Hematopoietic multipotent progenitor cell treated with erythropoietin and hydrocortisone succinate and interleukin-3 and kit ligand, for 6 days (in vitro differentiated cells): Measurements from ENCODE around the gene UBAP2L.

Experiments used
- DNase-seq: peaks from one replicate; pipeline ENCODE4 v3.0.0-alpha.2; 2015

UBAP2L gene, protein sequence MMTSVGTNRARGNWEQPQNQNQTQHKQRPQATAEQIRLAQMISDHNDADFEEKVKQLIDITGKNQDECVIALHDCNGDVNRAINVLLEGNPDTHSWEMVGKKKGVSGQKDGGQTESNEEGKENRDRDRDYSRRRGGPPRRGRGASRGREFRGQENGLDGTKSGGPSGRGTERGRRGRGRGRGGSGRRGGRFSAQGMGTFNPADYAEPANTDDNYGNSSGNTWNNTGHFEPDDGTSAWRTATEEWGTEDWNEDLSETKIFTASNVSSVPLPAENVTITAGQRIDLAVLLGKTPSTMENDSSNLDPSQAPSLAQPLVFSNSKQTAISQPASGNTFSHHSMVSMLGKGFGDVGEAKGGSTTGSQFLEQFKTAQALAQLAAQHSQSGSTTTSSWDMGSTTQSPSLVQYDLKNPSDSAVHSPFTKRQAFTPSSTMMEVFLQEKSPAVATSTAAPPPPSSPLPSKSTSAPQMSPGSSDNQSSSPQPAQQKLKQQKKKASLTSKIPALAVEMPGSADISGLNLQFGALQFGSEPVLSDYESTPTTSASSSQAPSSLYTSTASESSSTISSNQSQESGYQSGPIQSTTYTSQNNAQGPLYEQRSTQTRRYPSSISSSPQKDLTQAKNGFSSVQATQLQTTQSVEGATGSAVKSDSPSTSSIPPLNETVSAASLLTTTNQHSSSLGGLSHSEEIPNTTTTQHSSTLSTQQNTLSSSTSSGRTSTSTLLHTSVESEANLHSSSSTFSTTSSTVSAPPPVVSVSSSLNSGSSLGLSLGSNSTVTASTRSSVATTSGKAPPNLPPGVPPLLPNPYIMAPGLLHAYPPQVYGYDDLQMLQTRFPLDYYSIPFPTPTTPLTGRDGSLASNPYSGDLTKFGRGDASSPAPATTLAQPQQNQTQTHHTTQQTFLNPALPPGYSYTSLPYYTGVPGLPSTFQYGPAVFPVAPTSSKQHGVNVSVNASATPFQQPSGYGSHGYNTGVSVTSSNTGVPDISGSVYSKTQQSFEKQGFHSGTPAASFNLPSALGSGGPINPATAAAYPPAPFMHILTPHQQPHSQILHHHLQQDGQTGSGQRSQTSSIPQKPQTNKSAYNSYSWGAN

DNA sequence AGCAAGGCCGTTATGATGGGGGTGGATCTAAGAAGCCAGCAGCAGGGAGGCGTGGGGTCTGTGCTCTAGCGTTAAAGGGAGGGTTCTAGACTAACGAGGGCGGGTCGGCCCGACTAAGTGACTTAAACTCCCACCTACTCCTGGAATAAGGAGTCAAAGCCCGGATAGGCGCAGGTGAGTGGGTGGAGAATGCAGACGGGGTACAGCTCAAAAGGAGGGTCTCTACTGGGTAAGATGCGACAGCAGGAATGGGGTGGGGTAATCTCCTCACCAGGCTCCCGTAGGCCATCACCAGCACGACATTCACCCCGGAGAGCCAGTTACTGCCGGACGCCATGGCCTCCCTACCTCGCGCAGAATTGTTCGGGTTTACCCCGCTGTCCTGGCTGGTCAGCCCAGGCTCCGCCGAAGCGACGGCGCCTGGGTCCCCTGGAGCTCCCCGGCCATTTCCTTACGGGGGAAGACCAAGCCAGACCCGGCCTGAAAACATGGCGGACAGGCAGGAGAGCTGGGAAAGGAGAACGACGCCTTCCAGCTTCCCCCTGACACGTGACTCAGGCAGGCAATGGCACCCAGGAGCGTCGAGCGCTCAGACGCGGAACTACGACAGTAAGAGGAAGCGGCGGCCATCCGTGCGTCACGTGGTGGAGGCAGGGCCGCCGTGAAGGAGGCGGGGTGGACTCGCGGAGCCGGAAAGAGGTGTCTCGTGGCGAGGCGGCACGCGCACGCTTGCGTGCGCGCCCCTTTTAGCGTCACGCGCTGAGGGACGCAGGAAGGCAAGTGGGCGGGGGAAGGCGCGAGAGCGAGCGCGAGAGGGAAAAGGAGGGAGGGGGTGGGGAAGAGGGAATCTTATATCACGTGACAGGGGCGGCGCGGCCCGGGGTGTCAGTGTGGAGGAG, at the start of gene UBAP2L:
TSS of gene UBAP2L (plus strand) at position 885 of the 899 bp plus-strand sequence. CDS start 4,169 bp downstream, outside the sequence.
- peak; percentile 99 for DNase-seq

DNA sequence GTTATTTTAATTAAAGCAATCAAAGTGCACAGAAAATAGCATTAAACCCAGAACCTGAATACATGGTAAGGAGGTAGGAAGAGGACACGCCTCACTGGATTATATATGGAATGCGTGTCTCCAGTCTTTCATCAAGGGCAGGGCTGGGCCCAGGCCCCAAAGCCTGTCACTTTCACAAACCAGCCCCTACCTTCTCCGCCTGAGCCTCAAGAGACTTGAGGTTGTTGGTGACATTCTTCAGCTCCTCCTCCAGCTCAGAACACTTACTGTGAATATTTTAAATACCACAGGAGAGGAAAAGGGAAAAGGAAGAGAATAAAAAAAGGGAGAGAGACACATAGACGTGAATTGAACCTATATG, 49.6 kb upstream of the UBAP2L start:
- DNase-seq: no peak

DNA sequence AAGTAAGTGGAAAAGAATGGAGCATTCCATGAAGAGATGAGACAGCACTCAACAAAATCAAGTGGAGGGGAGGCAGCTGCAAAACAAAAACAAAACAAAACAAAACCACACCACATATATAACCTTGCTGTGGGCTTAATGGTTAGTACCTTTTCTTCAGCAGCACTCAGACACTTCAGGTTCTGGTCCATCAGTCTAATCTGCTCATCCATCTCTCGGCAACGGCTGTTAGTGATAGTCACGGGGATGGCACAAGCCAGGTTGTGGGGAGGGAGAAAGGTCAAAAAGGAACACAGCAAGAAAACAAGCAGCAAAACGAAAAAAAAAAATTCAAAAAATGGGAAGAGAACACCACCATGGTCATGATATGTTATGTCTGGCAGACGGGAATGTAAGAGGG, 48.9 kb upstream of the UBAP2L start:
- DNase-seq: no peak

DNA sequence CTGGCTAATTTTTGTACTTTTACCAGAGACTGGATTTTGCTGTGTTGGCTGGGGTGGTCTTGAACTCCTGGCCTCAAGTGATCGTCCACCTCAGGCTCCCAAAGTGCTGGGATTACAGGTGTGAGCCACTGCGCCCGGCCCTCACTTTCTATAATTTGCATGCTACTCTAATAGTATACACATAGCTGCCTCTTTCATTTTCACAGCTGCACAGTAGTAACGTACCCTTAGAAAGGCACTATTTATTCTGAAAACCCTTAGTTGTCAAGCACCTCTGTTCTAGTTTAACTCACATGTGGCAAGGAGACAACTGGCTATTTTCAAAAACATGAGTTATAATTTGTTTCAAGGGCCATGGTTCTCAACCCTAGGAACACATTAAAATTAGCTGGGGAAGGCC, 46.1 kb upstream of the UBAP2L start:
- no peak for DNase-seq

- DNase-seq: peak; percentile 61
Observed at GRCh38 chr1:154176337-154176736, 44.4 kb upstream of the UBAP2L start.

DNA sequence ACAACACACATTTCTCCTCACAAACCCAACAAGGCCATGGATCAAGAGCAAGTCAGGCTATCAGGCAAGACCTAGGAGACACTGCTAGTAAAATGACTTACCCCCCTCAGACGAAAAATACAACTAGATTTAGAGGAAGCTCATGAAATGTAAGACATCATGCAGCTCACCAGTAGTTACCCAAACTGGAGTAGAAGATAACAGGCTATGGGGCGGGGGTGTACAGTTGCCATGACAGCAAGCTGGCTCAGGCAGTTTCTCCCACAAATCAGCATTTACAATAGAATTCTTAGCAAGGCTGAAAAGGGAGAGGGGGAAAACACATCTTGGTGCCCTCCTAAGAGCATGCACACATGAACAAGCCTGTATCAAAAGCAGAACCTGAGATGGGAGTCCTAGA, 42.7 kb upstream of the UBAP2L start:
- DNase-seq: peak; percentile 84

DNA sequence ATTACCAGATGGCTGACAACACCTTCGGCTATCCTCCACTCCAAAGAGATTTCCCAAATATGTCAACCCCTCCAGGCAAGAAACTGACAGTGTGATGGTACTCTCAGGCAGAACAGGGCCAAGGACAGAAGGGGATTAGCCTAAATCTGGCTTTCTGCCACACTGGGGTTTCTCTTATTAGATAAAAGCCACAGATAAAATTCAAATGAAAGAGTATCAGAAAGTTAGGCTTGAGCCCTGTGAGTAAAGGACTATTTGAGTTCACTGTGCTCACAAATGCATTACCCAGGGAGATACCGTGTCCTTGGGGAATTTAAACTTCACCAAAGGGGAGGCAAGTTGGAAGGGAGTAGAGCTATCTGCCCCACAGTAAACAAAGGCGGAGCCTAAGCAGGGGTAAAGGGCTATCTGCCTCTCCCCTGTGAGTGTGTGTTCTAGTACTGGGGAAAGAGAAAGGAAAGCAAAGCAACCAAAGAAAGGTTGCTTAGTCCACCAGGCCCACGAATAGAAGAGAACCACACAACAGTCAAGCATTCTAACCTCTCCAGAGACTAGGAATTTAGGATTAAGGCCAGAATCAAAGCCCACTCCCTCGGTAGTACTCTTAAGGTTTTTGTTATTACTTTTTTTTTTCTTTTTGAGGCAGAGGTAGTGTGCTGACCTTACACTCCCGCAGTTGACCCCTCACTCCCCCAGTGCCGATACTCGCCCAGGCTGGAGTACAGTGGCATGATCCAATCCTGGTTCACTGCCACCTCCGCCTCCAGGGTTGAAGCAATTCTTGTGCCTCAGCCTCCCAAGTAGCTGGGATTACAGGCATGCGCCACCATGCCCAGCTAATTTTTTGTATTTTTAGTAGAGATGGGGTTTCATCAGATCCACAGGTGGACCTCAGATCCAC, 41.6 kb upstream of the UBAP2L start:
- DNase-seq: peak; percentile 57

DNA sequence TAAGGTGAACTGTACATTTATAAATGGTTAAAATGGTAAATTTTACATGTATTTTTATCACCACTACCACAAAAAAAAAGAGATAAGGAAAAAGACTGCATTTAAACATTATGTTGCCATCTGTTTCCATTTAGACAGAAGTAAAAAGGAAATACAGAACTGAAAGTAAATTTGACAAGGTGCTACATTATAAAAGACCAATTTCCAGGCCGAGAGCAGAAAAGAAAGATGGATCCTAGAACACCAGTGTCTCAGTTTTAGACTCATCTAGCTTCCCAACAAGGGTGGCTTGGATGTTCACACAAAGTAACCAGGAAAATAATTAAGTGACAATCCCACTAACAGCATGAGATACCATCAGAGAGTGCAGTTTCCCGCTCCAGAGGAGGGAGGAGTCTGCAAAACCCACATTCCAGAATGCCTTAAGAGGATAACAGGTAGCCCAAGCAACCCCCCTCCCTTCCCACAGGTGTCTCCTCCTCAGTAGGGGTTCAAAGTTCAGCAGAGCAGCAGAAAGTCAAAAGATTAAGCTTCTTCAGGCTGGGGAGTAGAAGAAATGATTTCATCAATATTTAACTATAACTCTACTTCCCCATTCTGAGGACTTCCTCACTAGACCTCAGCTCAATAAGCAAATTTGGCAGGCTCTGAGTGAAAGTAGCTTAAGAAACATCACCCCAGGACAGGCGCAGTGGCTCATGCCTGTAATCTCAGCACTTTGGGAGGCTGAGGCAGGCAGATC, 40.6 kb upstream of the UBAP2L start:
- peak; percentile 65 for DNase-seq

DNA sequence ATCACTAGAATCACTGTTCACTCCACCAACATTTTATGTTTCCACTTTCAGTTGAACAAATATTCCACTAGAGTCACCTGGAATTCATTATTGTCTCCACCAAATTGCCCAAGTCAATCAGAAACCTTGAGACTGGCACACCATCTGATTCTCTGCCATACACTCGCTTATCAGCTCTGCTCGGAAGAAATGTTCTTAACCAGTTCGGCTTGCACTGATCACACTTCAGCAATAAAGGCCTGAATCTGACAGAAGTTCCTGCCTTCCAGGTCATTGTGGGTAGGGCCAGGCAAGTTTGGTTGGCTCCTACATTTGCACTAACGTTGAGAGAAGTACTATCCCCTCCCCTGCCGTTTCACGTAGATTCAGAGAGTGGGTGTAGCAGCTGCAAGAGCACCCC, 38.8 kb upstream of the UBAP2L start:
- no peak for DNase-seq

DNA sequence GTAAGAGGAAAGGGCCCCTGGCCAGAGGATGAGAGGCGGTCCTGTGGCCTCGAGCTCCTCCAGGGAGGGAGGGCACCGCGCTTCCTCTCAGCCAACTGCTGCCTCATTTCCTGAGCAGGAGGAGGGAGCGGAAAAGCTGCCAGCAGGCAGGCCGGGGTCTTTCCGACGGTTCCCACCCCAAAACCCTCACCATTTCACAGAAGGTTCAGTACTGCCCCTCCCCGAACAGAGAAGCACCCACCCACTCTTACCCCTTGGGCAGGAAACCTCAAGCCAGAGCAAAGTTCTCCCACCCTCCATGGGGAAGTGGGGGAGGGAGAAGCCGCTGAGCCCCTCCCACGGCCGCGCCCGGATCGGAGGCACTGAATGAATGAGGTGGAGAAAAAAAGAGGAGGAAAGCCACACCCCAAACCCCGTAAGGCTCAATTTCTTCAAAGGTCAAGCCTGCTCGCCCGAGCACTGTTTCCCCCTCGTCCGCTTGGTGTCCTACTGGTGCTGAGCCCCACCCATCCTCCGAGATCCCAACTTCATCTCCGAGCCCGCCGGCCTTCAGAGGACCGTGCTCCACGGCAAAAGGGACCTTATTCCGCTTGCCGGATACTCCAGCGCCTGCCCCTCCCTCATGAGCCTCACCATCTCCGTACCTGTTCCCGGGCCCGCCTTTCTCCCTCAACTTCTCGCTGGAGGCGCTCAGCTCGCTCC, 38.3 kb upstream of the UBAP2L start:
- DNase-seq: peak; percentile 92

GRCh38 chr1:154183046-154183915, 37.5 kb upstream of the UBAP2L start:
- peak; percentile 98 for DNase-seq

GRCh38 chr1:154186177-154186576, 34.6 kb upstream of the UBAP2L start:
- DNase-seq: peak; percentile 84

DNA sequence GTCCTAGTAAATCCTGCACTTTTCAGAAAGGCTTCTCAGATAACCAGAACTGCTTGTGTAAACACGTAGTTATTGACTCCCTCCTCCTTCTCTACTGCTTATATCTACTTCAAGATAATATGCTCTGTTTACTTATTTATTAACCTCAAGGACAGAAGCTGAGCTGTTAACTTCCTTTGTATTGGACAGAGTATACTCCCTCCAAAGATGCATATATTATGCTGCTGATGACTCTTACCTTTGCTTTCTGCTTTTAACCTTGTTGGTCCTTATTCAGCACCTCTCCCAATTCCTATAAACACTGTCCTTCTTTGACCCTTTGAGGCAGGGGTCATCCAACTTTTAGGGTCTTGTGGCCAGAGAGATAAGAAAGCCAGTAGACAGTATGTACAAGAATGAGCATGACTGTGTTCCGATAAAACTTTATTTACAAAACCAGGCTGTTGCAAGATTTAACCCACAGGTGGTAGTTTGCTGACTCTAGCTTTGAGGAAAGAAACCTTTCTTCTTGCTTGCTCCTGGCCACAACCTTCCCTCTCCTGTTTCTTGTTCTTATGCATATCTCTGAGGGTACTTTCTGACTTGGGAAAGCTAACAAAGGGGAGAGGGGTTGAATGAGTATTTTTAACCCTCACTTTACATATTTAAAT, 33.8 kb upstream of the UBAP2L start:
- DNase-seq: peak; percentile 27

DNA sequence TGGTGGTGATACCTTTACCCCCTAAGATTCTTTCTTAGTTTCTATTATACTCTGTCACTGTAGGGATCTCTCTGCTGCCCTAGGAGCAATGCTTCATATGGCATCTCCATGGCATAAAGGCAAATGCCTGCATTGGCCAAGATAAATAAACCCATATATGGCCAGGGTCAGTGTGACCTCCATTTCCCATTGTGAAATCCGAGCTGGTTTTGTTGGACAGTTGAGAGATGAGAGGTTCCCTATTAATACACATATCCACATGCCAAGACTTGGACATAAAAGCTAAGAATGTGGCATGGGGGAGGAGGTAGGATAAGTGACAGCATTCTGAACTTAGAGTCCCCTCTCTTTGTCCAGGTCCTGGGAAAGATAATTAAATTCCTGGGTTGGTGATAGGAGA, 30.2 kb upstream of the UBAP2L start:
- DNase-seq: no peak

DNA sequence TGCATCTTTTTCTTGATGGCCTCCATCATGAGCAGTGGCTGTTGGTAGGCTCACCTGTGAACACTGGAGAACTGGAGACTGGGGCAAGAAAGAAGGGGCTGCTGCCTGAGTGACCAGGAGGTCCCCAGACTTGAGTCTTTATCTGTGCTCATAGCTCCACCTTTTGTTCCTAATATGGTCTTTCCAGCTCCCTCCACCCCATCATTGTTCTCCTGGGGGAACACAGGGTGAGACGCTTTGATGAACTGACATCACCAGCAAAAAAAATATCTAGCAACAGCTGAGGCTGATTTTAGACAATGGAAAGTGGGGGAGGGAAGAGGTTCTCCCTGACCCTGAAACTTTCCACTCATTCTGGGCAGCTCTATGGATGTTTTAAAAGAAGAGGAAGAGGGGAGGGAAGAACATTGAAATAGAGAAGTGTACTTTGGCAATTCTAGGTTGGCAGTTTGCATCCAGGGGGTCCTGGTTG, 28.7 kb upstream of the UBAP2L start, which contains the start of gene TPM3:
TSS of gene TPM3 (minus strand) at position 111 of the 472 bp plus-strand sequence. CDS start at position 29, 82 bp downstream.
- DNase-seq: peak; percentile 34

DNA sequence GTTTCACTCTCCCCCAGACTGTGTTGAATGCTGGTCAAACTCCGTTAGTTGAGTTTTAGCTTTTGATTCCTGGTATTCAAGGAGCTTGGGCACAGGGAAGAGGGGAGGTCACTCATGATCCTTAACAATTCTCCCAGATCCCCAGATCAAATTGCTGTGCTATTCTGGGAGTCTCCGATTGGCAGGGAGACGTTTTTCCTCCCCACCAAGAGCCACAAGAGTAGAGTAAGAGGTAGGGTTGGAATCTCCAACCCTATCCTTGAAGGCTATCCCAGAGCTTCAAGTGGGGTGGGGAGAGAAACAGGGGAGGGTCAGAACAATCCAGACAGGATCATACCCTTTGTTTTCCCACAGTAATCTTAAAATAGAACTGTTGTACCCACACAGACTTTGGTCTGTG, 28.3 kb upstream of the UBAP2L start:
- no peak for DNase-seq

DNA sequence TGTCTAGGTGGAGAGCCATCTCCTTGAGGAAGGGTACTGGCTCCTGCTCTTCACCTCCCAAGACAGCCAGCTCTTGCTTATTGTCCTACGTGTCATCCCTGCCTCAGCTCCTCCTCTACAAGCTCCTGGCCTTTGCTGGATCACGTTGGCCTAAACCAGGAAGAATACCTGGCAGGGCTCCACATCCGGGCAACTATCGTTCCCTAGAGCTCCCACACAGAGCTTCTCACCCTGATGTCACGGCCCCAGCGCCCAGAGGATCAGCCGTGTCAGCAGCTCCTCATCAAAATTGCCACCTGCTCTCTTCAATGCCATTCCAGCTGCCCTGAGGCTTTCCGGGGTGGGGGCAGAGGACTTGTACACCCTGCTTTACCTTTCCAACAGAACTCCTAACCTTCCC, 26.9 kb upstream of the UBAP2L start:
- no peak for DNase-seq
